ENCODE measurements around the gene C5orf15. TPM values are rescaled to one million over a fixed set of nuclear protein-coding genes. Genes with fewer than 3 reads are reported as not detected.
A peak's percentile ranks its signal among the peaks of the same experiment; 100 is the strongest.

C5orf15 gene
- total and polyA plus RNA-seq, 9 of the 15 experiments (the other 6 are each of a cell fraction or from before 2014, with no cell fraction given), result 23.3 to 50.7 (median 35.5) TPM

GRCh38 chr5:133939668-133940067 lies 28.8 kb downstream of the C5orf15 start:
- Histone ChIP-seq H3K36me3 (ENCODE audit: control insufficient read depth, insufficient read depth, low read length) (no peaks in the 10 kb centered on the region), H3K79me2 (ENCODE audit: control insufficient read depth, insufficient read depth, low read length) (no peaks in the 10 kb centered on the region), H3K27me3 (ENCODE audit: control insufficient read depth in 2 of 2, insufficient read depth in 2 of 2, low read length in 2 of 2) (no peaks in the 10 kb centered on the region), H3K4me2 (ENCODE audit: insufficient read depth, low read length) (no peak overlapping the region; the same call in none of the 2 replicates), H3K9me1 (ENCODE audit: control insufficient read depth, insufficient read depth, low read length) (no peaks in the 10 kb centered on the region), H3K9me3 (replicated peaks; ENCODE audit: control insufficient read depth, insufficient read depth, low read depth, low read length) (no peaks in the 10 kb centered on the region; the same call in 1 of the 2 replicates), H3K9ac (ENCODE audit: insufficient read depth in 1 of 2, low read depth in 2 of 2, low read length in 2 of 2) (no peak overlapping the region), H4K20me1 (replicated peaks; ENCODE audit: control insufficient read depth, insufficient read depth, low read length) (0 out of 2 replicates have a peak, but pooled peaks cover 3% of the 10 kb centered on the region), H3K4me1 (replicated peaks in 1 of 2; ENCODE audit: control insufficient read depth in 2 of 2, insufficient read depth in 2 of 2, low read length in 2 of 2) (peaks cover 32 to 59% of the 10 kb centered on the region in 2 experiments), H2AFZ (ENCODE audit: low read depth, low read length) (peak overlapping the region; percentile 68), H3K4me3 (no peak overlapping the region), H3K27ac (ENCODE audit: extremely low read depth, low read depth, low read length) (peak overlapping the region; percentile 68; the same call in 2 of the 3 replicates)
- WGBS (ENCODE audit: insufficient coverage, low coverage, missing lambda C conversion rate), result 30% methylated on average over 3 of the region's 3 CpGs
- ChIA-PET POLR2A (interaction anchor here (1.7 to 2.5 kb wide), 2 partner anchors 8 to 13 kb away, joined by 6 to 8 read pairs; no protein-coding TSS in a partner anchor), CTCF (ENCODE audit: low intra/inter-chr PET ratio) (no interaction called here)
- peak; percentile 25 for ATAC-seq
- DNase-seq (ENCODE audit: extremely low read depth in 1 of 4, low spot score in 3 of 4), result peak in 1 of 4 experiments; percentile 55
- intact Hi-C loops (cut with micrococcal nuclease), result loop anchor here (5.0 to 10.0 kb wide), 5 partner anchors 72 to 517 kb away; no protein-coding TSS in a partner anchor
- in situ Hi-C loops (cut with MboI), result loop anchor here (5.0 to 10.0 kb wide), 2 partner anchors 177 to 515 kb away; no protein-coding TSS in a partner anchor
- FAIRE-seq, result peak; percentile 6
- no TSS peak for BruUV-seq (replicated peaks)
- TF ChIP-seq SOX6 (IDR thresholded peaks at IDR 0.05) (0 out of 2 replicates have a peak, but pooled peaks have one; percentile 50), SPI1 (IDR thresholded peaks at IDR 0.05; ENCODE audit: borderline replicate concordance, low read depth, low read length) (0 out of 2 replicates have a peak, but pooled peaks have one; percentile 8), PRDM10 (IDR thresholded peaks at IDR 0.05; ENCODE audit: partially characterized antibody) (peak; percentile 56), THRA (IDR thresholded peaks at IDR 0.05) (no peak), POLR2AphosphoS2 (IDR thresholded peaks at IDR 0.05; ENCODE audit: low read length) (no peak), SP1 (CRISPR knock-in tag; IDR thresholded peaks at IDR 0.05) (0 out of 2 replicates have a peak, but pooled peaks have one; percentile 36), IRF9 (tag; IDR thresholded peaks at IDR 0.05) (no peak), ESRRA (IDR thresholded peaks at IDR 0.05; ENCODE audit: borderline replicate concordance, low read depth) (peak; percentile 27; the same call in 1 of the 2 replicates), ELF4 (CRISPR knock-in tag; IDR thresholded peaks at IDR 0.05) (no peak), MLLT1 (IDR thresholded peaks at IDR 0.05) (peak in 1 of 2 experiments; percentile 23; a peak in 1 of 4 replicates), BACH1 (tag; IDR thresholded peaks at IDR 0.05) (no peak), DPF2 (IDR thresholded peaks at IDR 0.05) (peak; percentile 38; the same call in 1 of the 2 replicates), SMAD3 (CRISPR knock-in tag; conservative IDR thresholded peaks at IDR 0.05) (no peak), BRD9 (IDR thresholded peaks at IDR 0.05; ENCODE audit: low read depth, partially characterized antibody) (peak; percentile 34), ZNF766 (CRISPR knock-in tag; conservative IDR thresholded peaks at IDR 0.05) (peak; percentile 85), TARDBP (IDR thresholded peaks at IDR 0.05) (no peak)

Data from K562 (cell line).